NB4 (cell line): ENCODE results near the gene ADARB2.

Experiments used
- MYC ChIP-seq: IDR thresholded peaks from 2 replicates; pipeline ENCODE4 v1.6.1; 2011; ENCODE audit warnings: low read depth, low read length
- POLR2A ChIP-seq: IDR thresholded peaks from 2 replicates; pipeline ENCODE4 v1.6.1; 2011; ENCODE audit warnings: mild to moderate bottlenecking; ENCODE audit not compliant: insufficient read length; ENCODE audit errors: extremely low read depth
- TF ChIP-seq, protein P1 (sequence below): IDR thresholded peaks from one replicate; pipeline ENCODE4 v1.5.1; 2012; ENCODE audit warnings: low read depth, low read length
- TF ChIP-seq, protein P2 (sequence below): IDR thresholded peaks from 2 replicates; pipeline ENCODE4 v1.6.1; 2011; ENCODE audit warnings: low read depth, low read length

DNA sequence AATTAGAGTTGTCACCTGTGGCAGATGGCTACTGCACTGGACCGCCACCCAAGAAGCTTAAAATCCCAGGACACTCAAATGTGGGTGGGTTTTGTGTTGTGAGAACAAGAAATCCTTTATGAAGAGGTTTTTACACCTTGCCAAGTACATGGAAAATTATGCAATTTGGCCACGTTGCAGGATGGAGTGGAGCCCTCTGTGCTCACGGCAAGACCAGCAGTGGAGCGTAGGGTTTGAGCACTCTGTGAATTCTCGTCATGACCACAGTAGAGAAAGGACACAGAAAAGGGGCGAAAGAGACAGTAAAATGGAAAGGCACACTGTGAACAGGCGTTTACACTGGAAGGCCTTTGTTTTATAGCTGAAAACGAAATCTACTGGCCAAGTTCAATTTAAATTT lies 222.6 kb downstream of the ADARB2 start:
- TF ChIP-seq, protein P1, sequence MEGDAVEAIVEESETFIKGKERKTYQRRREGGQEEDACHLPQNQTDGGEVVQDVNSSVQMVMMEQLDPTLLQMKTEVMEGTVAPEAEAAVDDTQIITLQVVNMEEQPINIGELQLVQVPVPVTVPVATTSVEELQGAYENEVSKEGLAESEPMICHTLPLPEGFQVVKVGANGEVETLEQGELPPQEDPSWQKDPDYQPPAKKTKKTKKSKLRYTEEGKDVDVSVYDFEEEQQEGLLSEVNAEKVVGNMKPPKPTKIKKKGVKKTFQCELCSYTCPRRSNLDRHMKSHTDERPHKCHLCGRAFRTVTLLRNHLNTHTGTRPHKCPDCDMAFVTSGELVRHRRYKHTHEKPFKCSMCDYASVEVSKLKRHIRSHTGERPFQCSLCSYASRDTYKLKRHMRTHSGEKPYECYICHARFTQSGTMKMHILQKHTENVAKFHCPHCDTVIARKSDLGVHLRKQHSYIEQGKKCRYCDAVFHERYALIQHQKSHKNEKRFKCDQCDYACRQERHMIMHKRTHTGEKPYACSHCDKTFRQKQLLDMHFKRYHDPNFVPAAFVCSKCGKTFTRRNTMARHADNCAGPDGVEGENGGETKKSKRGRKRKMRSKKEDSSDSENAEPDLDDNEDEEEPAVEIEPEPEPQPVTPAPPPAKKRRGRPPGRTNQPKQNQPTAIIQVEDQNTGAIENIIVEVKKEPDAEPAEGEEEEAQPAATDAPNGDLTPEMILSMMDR: no peak
- TF ChIP-seq, protein P2, sequence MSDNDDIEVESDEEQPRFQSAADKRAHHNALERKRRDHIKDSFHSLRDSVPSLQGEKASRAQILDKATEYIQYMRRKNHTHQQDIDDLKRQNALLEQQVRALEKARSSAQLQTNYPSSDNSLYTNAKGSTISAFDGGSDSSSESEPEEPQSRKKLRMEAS: no peak
- no peak for TF ChIP-seq POLR2A
- TF ChIP-seq MYC: no peak
